Lower lobe of right lung (tissue), 2 donors: ENCODE data around the gene BPIFB6. TPM values are rescaled to one million over a fixed set of nuclear protein-coding genes. Genes with fewer than 3 reads are reported as not detected.

Experiments
- ATAC-seq, 2 donors: fragments of 200-7000 bp; cut with Tn5 transposase; one replicate each; pipeline ENCODE4 v1.9.1; 2020 to 2022; ENCODE audit warnings: mild to moderate bottlenecking in 2 of 2, moderate library complexity in 2 of 2
- DNase-seq: peaks from one replicate; pipeline ENCODE4 v3.0.0-alpha.2; 2020
- H3K27ac ChIP-seq: fragments of 200-600 bp; one replicate; pipeline ENCODE4 v1.8.0; 2022
- H3K27me3 ChIP-seq: fragments of 200-600 bp; one replicate; pipeline ENCODE4 v1.8.0; 2022; ENCODE audit warnings: low read depth
- H3K36me3 ChIP-seq: fragments of 200-600 bp; one replicate; pipeline ENCODE4 v1.8.0; 2022; ENCODE audit warnings: mild to moderate bottlenecking
- H3K4me1 ChIP-seq: fragments of 200-600 bp; one replicate; pipeline ENCODE4 v1.8.0; 2022
- H3K4me3 ChIP-seq: fragments of 200-600 bp; one replicate; pipeline ENCODE4 v1.8.0; 2022; ENCODE audit warnings: mild to moderate bottlenecking
- H3K9me3 ChIP-seq: fragments of 200-600 bp; one replicate; pipeline ENCODE4 v1.8.0; 2022
- CTCF ChIP-seq: fragments of 200-600 bp; IDR thresholded peaks from one replicate; pipeline ENCODE4 v1.8.0; 2022; ENCODE audit warnings: antibody characterized with exemption, mild to moderate bottlenecking
- intact Hi-C: fragments of 100-400 bp; cut with DNase I; formaldehyde crosslinking; loops from one replicate; pipeline ENCODE4 v1.11.0; 2022
- total RNA-seq: library from RNA; stranded (reverse); fragmentation: NEBNext Ultra II Directional; extraction: Animal tissue kit (Norgen Biotek cat#: 25700); gene quantifications from one replicate; pipeline ENCODE4 v1.2.1, GENCODE V29; 2021
- donor health status: DM: no; HTN: yes; CAD: no; lungs with severe emphysema.

The BPIFB6 gene
- total RNA-seq, 1 donor from 2014 or later, result not detected

- Histone ChIP-seq H3K4me3 (no peak overlapping the region), H3K27ac (no peak overlapping the region), H3K4me1 (no peaks in the 10 kb centered on the region), H3K36me3 (no peaks in the 10 kb centered on the region), H3K9me3 (no peaks in the 10 kb centered on the region), H3K27me3 (no peaks in the 10 kb centered on the region)
- DNase-seq, result no peak
- intact Hi-C loops, result no loop called here
- ATAC-seq, result no peak
- TF ChIP-seq CTCF, result no peak
Observed at GRCh38 chr20:33021879-33022278, 9.6 kb upstream of the BPIFB6 start.

GRCh38 chr20:33022289-33022688 lies 9.2 kb upstream of the BPIFB6 start:
- Histone ChIP-seq H3K4me1 (no peaks in the 10 kb centered on the region), H3K27me3 (peaks cover 2% of the 10 kb centered on the region), H3K36me3 (no peaks in the 10 kb centered on the region), H3K27ac (no peak overlapping the region), H3K4me3 (no peak overlapping the region), H3K9me3 (no peaks in the 10 kb centered on the region)
- no peak for TF ChIP-seq CTCF
- no peak for ATAC-seq
- intact Hi-C loops, result no loop called here
- no peak for DNase-seq

- peaks cover 5% of the 10 kb centered on the region for H3K27me3 ChIP-seq
- ATAC-seq, result no peak
- DNase-seq, result no peak
- H3K9me3 ChIP-seq, result no peaks in the 10 kb centered on the region
- H3K4me1 ChIP-seq, result no peaks in the 10 kb centered on the region
- no peaks in the 10 kb centered on the region for H3K36me3 ChIP-seq
- no peak overlapping the region for H3K4me3 ChIP-seq
- intact Hi-C loops, result no loop called here
- no peak for TF ChIP-seq CTCF
- H3K27ac ChIP-seq, result no peak overlapping the region
Observed at GRCh38 chr20:33022694-33023438, 8.6 kb upstream of the BPIFB6 start.

- no peak for ATAC-seq
- intact Hi-C loops, result no loop called here
- no peak overlapping the region for H3K4me3 ChIP-seq
- no peaks in the 10 kb centered on the region for H3K9me3 ChIP-seq
- H3K4me1 ChIP-seq, result no peaks in the 10 kb centered on the region
- no peaks in the 10 kb centered on the region for H3K36me3 ChIP-seq
- no peak overlapping the region for H3K27ac ChIP-seq
- no peak for TF ChIP-seq CTCF
- H3K27me3 ChIP-seq, result peaks cover 5% of the 10 kb centered on the region
- DNase-seq, result no peak
Observed at GRCh38 chr20:33023439-33024242, 7.8 kb upstream of the BPIFB6 start.

- intact Hi-C loops, result no loop called here
- H3K4me3 ChIP-seq, result no peak overlapping the region
- no peak overlapping the region for H3K27ac ChIP-seq
- no peaks in the 10 kb centered on the region for H3K4me1 ChIP-seq
- DNase-seq (no peak), ATAC-seq (no peak)
- H3K9me3 ChIP-seq, result no peaks in the 10 kb centered on the region
- TF ChIP-seq CTCF, result no peak
- no peaks in the 10 kb centered on the region for H3K36me3 ChIP-seq
- peaks cover 8% of the 10 kb centered on the region for H3K27me3 ChIP-seq
Observed at GRCh38 chr20:33024243-33024560, 7.2 kb upstream of the BPIFB6 start.
